ENCODE measurements around the gene DNAJC18. TPM values are rescaled to one million over a fixed set of nuclear protein-coding genes. Genes with fewer than 3 reads are reported as not detected.

DNAJC18 gene
- total and polyA plus RNA-seq, 9 donors: 15.3 to 29.9 (median 20.2) TPM

- Histone ChIP-seq H3K36me3 (ENCODE audit: control insufficient read depth, insufficient read depth, low read length) (peaks cover 2% of the 10 kb centered on the region), H3K4me3 (ENCODE audit: low read length) (no peak overlapping the region), H3K27ac (ENCODE audit: low read length) (no peak overlapping the region), H3K27me3 (ENCODE audit: control insufficient read depth, insufficient read depth, low read length) (no peaks in the 10 kb centered on the region), H3K4me1 (ENCODE audit: control insufficient read depth, insufficient read depth, low read length) (peaks cover 4% of the 10 kb centered on the region), H3K9me3 (replicated peaks; ENCODE audit: control insufficient read depth, low read depth, low read length) (no peaks in the 10 kb centered on the region)
- 89% methylated on average over 23 of the region's 28 CpGs for WGBS (ENCODE audit: insufficient coverage)
- DNase-seq: no peak
These were observed 57.2 kb downstream of the DNAJC18 start for GRCh38 chr5:139381837-139382761.

- Histone ChIP-seq H3K4me1 (ENCODE audit: control insufficient read depth, insufficient read depth, low read length) (peaks cover 4% of the 10 kb centered on the region), H3K27me3 (ENCODE audit: control insufficient read depth, insufficient read depth, low read length) (no peaks in the 10 kb centered on the region), H3K36me3 (ENCODE audit: control insufficient read depth, insufficient read depth, low read length) (peaks cover 4% of the 10 kb centered on the region), H3K9me3 (replicated peaks; ENCODE audit: control insufficient read depth, low read depth, low read length) (no peaks in the 10 kb centered on the region), H3K4me3 (ENCODE audit: low read length) (no peak overlapping the region), H3K27ac (ENCODE audit: low read length) (no peak overlapping the region)
- DNase-seq: no peak
- 74% methylated on average over 15 of the region's 15 CpGs for WGBS (ENCODE audit: insufficient coverage)
These were observed 59.5 kb downstream of the DNAJC18 start for GRCh38 chr5:139379626-139380449.

- H3K27me3 ChIP-seq (ENCODE audit: control insufficient read depth, insufficient read depth, low read length): no peaks in the 10 kb centered on the region
- no peak overlapping the region for H3K27ac ChIP-seq (ENCODE audit: low read length)
- no peaks in the 10 kb centered on the region for H3K9me3 ChIP-seq (replicated peaks; ENCODE audit: control insufficient read depth, low read depth, low read length)
- peaks cover 4% of the 10 kb centered on the region for H3K36me3 ChIP-seq (ENCODE audit: control insufficient read depth, insufficient read depth, low read length)
- H3K4me1 ChIP-seq (ENCODE audit: control insufficient read depth, insufficient read depth, low read length): peaks cover 2% of the 10 kb centered on the region
- H3K4me3 ChIP-seq (ENCODE audit: low read length): no peak overlapping the region
- DNase-seq: no peak
- 81% methylated on average over 9 of the region's 13 CpGs for WGBS (ENCODE audit: insufficient coverage)
These were observed 60.4 kb downstream of the DNAJC18 start for GRCh38 chr5:139378941-139379361.

GRCh38 chr5:139378101-139378825, 61.1 kb downstream of the DNAJC18 start:
- H3K27ac ChIP-seq (ENCODE audit: low read length): no peak overlapping the region
- WGBS (ENCODE audit: insufficient coverage): 46% methylated on average over 43 of the region's 47 CpGs

GRCh38 chr5:139377226-139377625, 62.1 kb downstream of the DNAJC18 start:
- no peak overlapping the region for H3K27ac ChIP-seq (ENCODE audit: low read length)
- H3K4me1 ChIP-seq (ENCODE audit: control insufficient read depth, insufficient read depth, low read length): peaks cover 8% of the 10 kb centered on the region
- DNase-seq: no peak
- no peaks in the 10 kb centered on the region for H3K9me3 ChIP-seq (replicated peaks; ENCODE audit: control insufficient read depth, low read depth, low read length)
- peaks cover 6% of the 10 kb centered on the region for H3K36me3 ChIP-seq (ENCODE audit: control insufficient read depth, insufficient read depth, low read length)
- no peaks in the 10 kb centered on the region for H3K27me3 ChIP-seq (ENCODE audit: control insufficient read depth, insufficient read depth, low read length)
- WGBS (ENCODE audit: insufficient coverage): 80% methylated on average over 3 of the region's 3 CpGs
- no peak overlapping the region for H3K4me3 ChIP-seq (ENCODE audit: low read length)

More at GRCh38 chr5:139378101-139378825, 61.1 kb downstream of the DNAJC18 start:
- no peaks in the 10 kb centered on the region for H3K27me3 ChIP-seq (ENCODE audit: control insufficient read depth, insufficient read depth, low read length)
- H3K4me3 ChIP-seq (ENCODE audit: low read length): no peak overlapping the region
- H3K9me3 ChIP-seq (replicated peaks; ENCODE audit: control insufficient read depth, low read depth, low read length): no peaks in the 10 kb centered on the region
- peaks cover 8% of the 10 kb centered on the region for H3K4me1 ChIP-seq (ENCODE audit: control insufficient read depth, insufficient read depth, low read length)
- peaks cover 4% of the 10 kb centered on the region for H3K36me3 ChIP-seq (ENCODE audit: control insufficient read depth, insufficient read depth, low read length)
- DNase-seq: no peak

- no peaks in the 10 kb centered on the region for H3K9me3 ChIP-seq (replicated peaks; ENCODE audit: control insufficient read depth, low read depth, low read length)
- DNase-seq: no peak
- H3K27ac ChIP-seq (ENCODE audit: low read length): no peak overlapping the region
- no peak overlapping the region for H3K4me3 ChIP-seq (ENCODE audit: low read length)
- no peaks in the 10 kb centered on the region for H3K27me3 ChIP-seq (ENCODE audit: control insufficient read depth, insufficient read depth, low read length)
- H3K36me3 ChIP-seq (ENCODE audit: control insufficient read depth, insufficient read depth, low read length): peaks cover 15% of the 10 kb centered on the region
- 100% methylated on average over 2 of the region's 7 CpGs for WGBS (ENCODE audit: insufficient coverage)
- H3K4me1 ChIP-seq (ENCODE audit: control insufficient read depth, insufficient read depth, low read length): peaks cover 8% of the 10 kb centered on the region
These were observed 63.0 kb downstream of the DNAJC18 start for GRCh38 chr5:139376364-139376763.

- Histone ChIP-seq H3K27me3 (ENCODE audit: control insufficient read depth, insufficient read depth, low read length) (no peaks in the 10 kb centered on the region), H3K27ac (ENCODE audit: low read length) (no peak overlapping the region), H3K4me3 (ENCODE audit: low read length) (no peak overlapping the region), H3K9me3 (replicated peaks; ENCODE audit: control insufficient read depth, low read depth, low read length) (no peaks in the 10 kb centered on the region), H3K4me1 (ENCODE audit: control insufficient read depth, insufficient read depth, low read length) (peaks cover 8% of the 10 kb centered on the region), H3K36me3 (ENCODE audit: control insufficient read depth, insufficient read depth, low read length) (peaks cover 24% of the 10 kb centered on the region)
- 88% methylated on average over 1 of the region's 2 CpGs for WGBS (ENCODE audit: insufficient coverage)
- DNase-seq: no peak
These were observed 64.4 kb downstream of the DNAJC18 start for GRCh38 chr5:139374909-139375308.

GRCh38 chr5:139371482-139372435, 67.6 kb downstream of the DNAJC18 start:
- DNase-seq: no peak
- Histone ChIP-seq H3K4me1 (ENCODE audit: control insufficient read depth, insufficient read depth, low read length) (peaks cover 8% of the 10 kb centered on the region), H3K27me3 (ENCODE audit: control insufficient read depth, insufficient read depth, low read length) (no peaks in the 10 kb centered on the region), H3K4me3 (ENCODE audit: low read length) (no peak overlapping the region), H3K36me3 (ENCODE audit: control insufficient read depth, insufficient read depth, low read length) (peaks cover 36% of the 10 kb centered on the region), H3K27ac (ENCODE audit: low read length) (no peak overlapping the region), H3K9me3 (replicated peaks; ENCODE audit: control insufficient read depth, low read depth, low read length) (no peaks in the 10 kb centered on the region)
- 59% methylated on average over 2 of the region's 7 CpGs for WGBS (ENCODE audit: insufficient coverage)

- WGBS (ENCODE audit: insufficient coverage): no CpG with 5 or more reads among the region's 1 CpG
- no peak for DNase-seq
- Histone ChIP-seq H3K27me3 (ENCODE audit: control insufficient read depth, insufficient read depth, low read length) (no peaks in the 10 kb centered on the region), H3K4me3 (ENCODE audit: low read length) (no peak overlapping the region), H3K36me3 (ENCODE audit: control insufficient read depth, insufficient read depth, low read length) (peaks cover 54% of the 10 kb centered on the region), H3K4me1 (ENCODE audit: control insufficient read depth, insufficient read depth, low read length) (peaks cover 8% of the 10 kb centered on the region), H3K27ac (ENCODE audit: low read length) (no peak overlapping the region), H3K9me3 (replicated peaks; ENCODE audit: control insufficient read depth, low read depth, low read length) (no peaks in the 10 kb centered on the region)
These were observed 70.1 kb downstream of the DNAJC18 start for GRCh38 chr5:139369181-139369580.

All from muscle of leg (tissue), 11 donors.